OCI-LY1 (cell line): Measurements from ENCODE around the gene NRTN.

Experiments used
- H2AFZ ChIP-seq: fragments of 200-600 bp; sonication (generic), shearing (Covaris generic); 2 replicates; pipeline ENCODE4 v1.6.0; 2014; ENCODE audit warnings: antibody characterized with exemption, mild to moderate bottlenecking, low read length
- H3F3A ChIP-seq: fragments of 200-600 bp; sonication (generic), shearing (Covaris generic); 2 replicates; pipeline ENCODE4 v1.6.0; 2014; ENCODE audit warnings: mild to moderate bottlenecking, antibody characterized with exemption, low read length, moderate library complexity; ENCODE audit not compliant: insufficient read depth
- H3K27ac ChIP-seq: fragments of 200-600 bp; sonication (generic); 2 replicates; pipeline ENCODE4 v1.5.1; 2014; ENCODE audit warnings: low read length, mixed run types, mild to moderate bottlenecking, low read depth; ENCODE audit not compliant: poor library complexity, severe bottlenecking
- H3K27me3 ChIP-seq: fragments of 200-600 bp; sonication (generic); 2 replicates; pipeline ENCODE4 v1.6.0; 2014; ENCODE audit warnings: antibody characterized with exemption, mild to moderate bottlenecking, low read length, moderate library complexity; ENCODE audit not compliant: insufficient read depth
- H3K36me3 ChIP-seq: fragments of 200-600 bp; sonication (generic); 2 replicates; pipeline ENCODE4 v1.6.1; 2014; ENCODE audit warnings: mild to moderate bottlenecking, antibody characterized with exemption, low read length, moderate library complexity, mixed read lengths; ENCODE audit not compliant: insufficient read depth
- H3K4me1 ChIP-seq: fragments of 200-600 bp; sonication (generic); 2 replicates; pipeline ENCODE4 v1.5.1; 2014; ENCODE audit warnings: mild to moderate bottlenecking, low read length, moderate library complexity; ENCODE audit not compliant: insufficient read depth, severe bottlenecking
- H3K4me2 ChIP-seq: fragments of 200-600 bp; sonication (generic), shearing (Covaris generic); 2 replicates; pipeline ENCODE4 v1.6.1; 2014; ENCODE audit warnings: low read length
- H3K4me3 ChIP-seq: fragments of 200-600 bp; sonication (generic); 2 replicates; pipeline ENCODE4 v1.5.1; 2014; ENCODE audit warnings: low read length, low read depth, mild to moderate bottlenecking, mixed read lengths; ENCODE audit not compliant: poor library complexity, severe bottlenecking
- H3K79me2 ChIP-seq: fragments of 200-600 bp; shearing (Covaris generic); 2 replicates; pipeline ENCODE4 v1.6.1; 2016; ENCODE audit warnings: mixed run types, low read length, mixed read lengths; ENCODE audit not compliant: insufficient read depth
- H3K9ac ChIP-seq: fragments of 200-600 bp; sonication (generic), shearing (Covaris generic); 2 replicates; pipeline ENCODE4 v1.6.1; 2014; ENCODE audit warnings: mild to moderate bottlenecking, low read length, mixed read lengths
- H3K9me2 ChIP-seq: fragments of 200-600 bp; sonication (generic), shearing (Covaris generic); 2 replicates; pipeline ENCODE4 v1.6.1; 2014; ENCODE audit warnings: low read depth, mild to moderate bottlenecking, low read length, mixed read lengths
- H3K9me3 ChIP-seq: fragments of 200-600 bp; shearing (Covaris generic); 2 replicates; pipeline ENCODE4 v1.6.1; 2014; ENCODE audit warnings: low read length, mixed read lengths
- H4K20me1 ChIP-seq: fragments of 200-600 bp; sonication (generic), shearing (Covaris generic); 2 replicates; pipeline ENCODE4 v1.6.0; 2016; ENCODE audit warnings: mild to moderate bottlenecking, low read length; ENCODE audit not compliant: insufficient read depth
- CTCF ChIP-seq: fragments of 200-600 bp; sonication (generic), shearing (Covaris generic); IDR thresholded peaks from 2 replicates; pipeline ENCODE4 v1.5.1; 2017; ENCODE audit warnings: mild to moderate bottlenecking, antibody characterized with exemption, low read length, moderate library complexity, mixed read lengths
- EZH2 ChIP-seq: fragments of 200-600 bp; sonication (generic), shearing (Covaris generic); IDR thresholded peaks from 2 replicates; pipeline ENCODE4 v1.8.0; 2017; ENCODE audit warnings: borderline replicate concordance, mixed run types, mild to moderate bottlenecking, antibody characterized with exemption, low read length, moderate library complexity, mixed read lengths

NRTN gene

GRCh38 chr19:5804516-5805461, at the start of gene NRTN:
TSS of gene NRTN (plus strand) at chr19:5805067. CDS start at chr19:5824166, 19,099 bp downstream.
- H4K20me1 ChIP-seq = no peaks in the 10 kb centered on the region
- no peak within 1 kb of the TSS for H2AFZ ChIP-seq
- H3K27ac ChIP-seq = no peak within 1 kb of the TSS
- H3F3A ChIP-seq = no peaks in the 10 kb centered on the region
- peak within 1 kb of the TSS; percentile 3; the same call in 1 of the 2 replicates for H3K9ac ChIP-seq
- H3K4me1 ChIP-seq = peaks cover 18% of the 10 kb centered on the region
- no peaks in the 10 kb centered on the region for H3K9me3 ChIP-seq
- H3K79me2 ChIP-seq = no peaks in the 10 kb centered on the region
- H3K4me3 ChIP-seq = peak within 1 kb of the TSS; percentile 46
- H3K4me2 ChIP-seq = peak within 1 kb of the TSS; percentile 61
- no peaks in the 10 kb centered on the region for H3K9me2 ChIP-seq
- H3K36me3 ChIP-seq = no peaks in the 10 kb centered on the region
- TF ChIP-seq CTCF (no peak), EZH2 (no peak)
- no peaks in the 10 kb centered on the region; the same call in 1 of the 2 replicates for H3K27me3 ChIP-seq

GRCh38 chr19:5762608-5763217, 42.2 kb upstream of the NRTN start:
- Histone ChIP-seq H3K27me3 (peaks cover 8% of the 10 kb centered on the region; the same call in 1 of the 2 replicates), H2AFZ (no peak overlapping the region), H3K27ac (no peak overlapping the region), H3K9me3 (no peaks in the 10 kb centered on the region), H3K4me2 (no peak overlapping the region), H3F3A (no peaks in the 10 kb centered on the region), H3K9ac (no peak overlapping the region), H3K79me2 (no peaks in the 10 kb centered on the region), H3K4me3 (no peak overlapping the region), H3K4me1 (peaks cover 12% of the 10 kb centered on the region), H4K20me1 (no peaks in the 10 kb centered on the region), H3K9me2 (no peaks in the 10 kb centered on the region), H3K36me3 (no peaks in the 10 kb centered on the region)
- TF ChIP-seq CTCF (no peak), EZH2 (no peak)

GRCh38 chr19:5765220-5765619, 39.6 kb upstream of the NRTN start:
- TF ChIP-seq CTCF (no peak), EZH2 (no peak)
- Histone ChIP-seq H3K27ac (no peak overlapping the region), H3K27me3 (no peaks in the 10 kb centered on the region), H3K79me2 (no peaks in the 10 kb centered on the region), H3K4me3 (no peak overlapping the region), H3K9ac (no peak overlapping the region), H3K9me3 (no peaks in the 10 kb centered on the region), H3K36me3 (no peaks in the 10 kb centered on the region), H3K4me1 (peaks cover 21% of the 10 kb centered on the region), H3K4me2 (no peak overlapping the region), H4K20me1 (no peaks in the 10 kb centered on the region), H2AFZ (no peak overlapping the region), H3F3A (no peaks in the 10 kb centered on the region), H3K9me2 (no peaks in the 10 kb centered on the region)
